T-helper 1 cell (primary cell): ENCODE data around the gene CLASP1.
"Not testable (repeated sequence)": the region's sequence is repeated elsewhere in the genome, so short reads cannot be mapped to it uniquely, and the experiment has no call there.

ENCODE experiments used
- DNase-seq, 5 donors: peaks; one replicate each; pipeline ENCODE4 v3.0.0-alpha.2; 2012 to 2020

Gene CLASP1

GRCh38 chr2:121303531-121304263 lies 345.6 kb downstream of the CLASP1 start:
- DNase-seq, result no peak

DNA sequence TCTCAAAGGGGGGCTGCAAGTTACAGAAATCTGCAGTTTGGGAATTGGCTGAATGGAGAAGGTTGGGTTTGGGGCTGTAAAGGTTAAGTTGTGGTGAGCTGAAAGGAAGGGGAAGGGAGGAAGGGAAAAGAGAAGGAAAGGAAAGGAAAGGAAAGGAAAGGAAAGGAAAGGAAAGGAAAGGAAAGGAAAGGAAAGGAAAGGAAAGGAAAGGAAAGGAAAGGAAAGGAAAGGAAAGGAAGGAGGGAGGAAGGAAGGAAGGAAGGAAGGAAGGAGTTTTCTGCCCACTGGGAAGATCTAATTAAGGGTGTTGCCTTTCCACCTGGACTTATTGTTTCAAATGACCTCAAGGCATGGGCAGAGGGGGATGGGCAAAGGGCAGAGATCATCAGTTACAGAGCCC lies 348.1 kb downstream of the CLASP1 start:
- not testable (repeated sequence) for DNase-seq

- DNase-seq, result no peak
These were observed 350.8 kb downstream of the CLASP1 start for GRCh38 chr2:121298476-121298875.

GRCh38 chr2:121297866-121298265 lies 351.4 kb downstream of the CLASP1 start:
- not testable (repeated sequence) for DNase-seq

DNA sequence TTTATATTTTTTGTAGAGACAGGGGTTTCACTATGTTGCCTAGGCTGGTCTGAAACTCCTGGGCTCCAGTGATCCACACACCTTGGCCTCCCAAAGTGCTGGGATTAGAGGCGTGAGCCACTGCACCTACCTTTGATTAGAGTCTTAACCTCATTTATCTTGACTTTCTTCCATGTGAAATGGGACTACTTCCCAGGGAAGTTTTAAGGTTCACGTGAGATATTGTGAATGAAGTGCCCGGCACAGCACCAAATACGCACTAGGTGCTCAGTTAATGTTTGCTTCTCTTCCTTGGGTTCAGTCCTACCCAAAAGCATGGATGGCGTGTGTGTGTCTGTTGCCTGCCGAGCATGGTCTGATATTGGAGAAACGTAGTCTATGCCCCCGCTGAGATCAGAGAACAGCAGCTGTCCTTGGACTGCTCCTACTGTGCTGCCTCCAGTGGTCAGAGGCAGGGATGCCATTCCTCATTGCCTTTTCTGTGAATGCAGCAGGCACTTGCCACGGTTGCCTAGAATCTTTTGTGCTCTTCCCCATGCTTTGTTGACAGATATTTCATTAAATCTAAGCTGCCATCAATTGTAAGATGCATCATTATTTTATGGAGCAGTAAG lies 351.9 kb downstream of the CLASP1 start:
- DNase-seq, result no peak

- no peak for DNase-seq
These were observed 353.2 kb downstream of the CLASP1 start for GRCh38 chr2:121295911-121296650.

- no peak for DNase-seq
These were observed 354.1 kb downstream of the CLASP1 start for GRCh38 chr2:121294881-121295840.

- no peak for DNase-seq
These were observed 355.6 kb downstream of the CLASP1 start for GRCh38 chr2:121293450-121294325.

GRCh38 chr2:121291251-121291580 lies 358.0 kb downstream of the CLASP1 start:
- DNase-seq, result no peak

DNA sequence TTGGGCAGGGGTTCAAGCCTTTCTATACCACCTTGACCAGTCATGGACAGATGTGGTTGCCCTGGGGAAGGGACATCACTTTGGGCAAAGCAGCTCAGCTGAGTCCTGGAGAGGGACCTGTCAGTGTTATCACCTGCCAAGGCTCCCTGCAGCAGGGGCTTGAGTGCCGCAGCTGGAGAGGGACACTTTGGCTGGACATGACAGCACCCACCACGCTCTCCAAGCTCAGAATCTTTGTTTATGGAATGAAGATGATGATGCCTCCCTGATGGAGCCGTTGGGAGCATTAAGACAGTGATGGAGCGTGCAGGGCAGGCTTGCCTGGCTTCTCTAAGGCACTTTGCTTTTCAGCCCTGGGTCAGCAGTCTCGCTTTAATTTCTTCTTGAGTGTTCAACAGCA lies 360.0 kb downstream of the CLASP1 start:
- no peak for DNase-seq

- no peak for DNase-seq
These were observed 360.6 kb downstream of the CLASP1 start for GRCh38 chr2:121288454-121289231.

DNA sequence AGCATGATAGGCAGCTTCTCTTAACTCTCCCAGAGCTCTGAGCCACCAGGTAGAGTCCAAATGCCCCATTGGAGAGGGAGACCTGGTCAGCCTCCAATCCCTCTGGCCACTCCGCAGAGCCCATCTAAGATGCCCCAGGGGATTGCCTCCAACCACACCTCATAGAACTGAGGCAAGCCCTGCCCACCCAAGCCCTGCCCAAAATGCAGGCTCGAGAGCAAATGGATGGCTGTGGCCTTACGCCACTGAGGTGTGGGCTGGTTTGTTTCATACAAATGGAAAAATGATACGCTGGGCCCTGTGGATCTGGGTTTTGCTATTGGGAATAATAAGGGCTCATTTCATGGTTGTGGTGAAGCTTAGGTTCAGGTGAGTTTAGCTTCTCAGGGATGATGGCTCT lies 361.3 kb downstream of the CLASP1 start:
- no peak for DNase-seq
